Measurements from ENCODE around the gene KYAT1. TPM values are rescaled to one million over a fixed set of nuclear protein-coding genes. Genes with fewer than 3 reads are reported as not detected.
A peak's percentile ranks its signal among the peaks of the same experiment; 100 is the strongest.

The KYAT1 gene
- polyA plus RNA-seq, 2 of the 4 experiments (the other 2 are of a cell fraction): 8.4 to 10.0 TPM

GRCh38 chr9:128910906-128911305 is 29.2 kb upstream of the KYAT1 start:
- peak overlapping the region; percentile 91 to 97 for H3K27ac ChIP-seq
- peak overlapping the region; percentile 79 for H3K4me2 ChIP-seq
- ChIA-PET CTCF (interaction anchor here (0.5 to 3.2 kb wide), 2 partner anchors 15 to 16 kb away, joined by 3 to 21 read pairs; no protein-coding TSS in a partner anchor), POLR2A (no interaction called here)
- peak in 1 of 2 experiments; percentile 15; a peak in 2 of 6 replicates for ATAC-seq
- no peak for DNase-seq (ENCODE audit: low read depth in 1 of 2, low spot score in 1 of 2)
- H3K4me3 ChIP-seq: no peak overlapping the region
- no peak for TF ChIP-seq CHD2 (IDR thresholded peaks at IDR 0.05; ENCODE audit: low read length, partially characterized antibody)
- no peak for TF ChIP-seq BCL3 (IDR thresholded peaks at IDR 0.05)
- no peak for TF ChIP-seq ZFP36 (IDR thresholded peaks at IDR 0.05; ENCODE audit: borderline replicate concordance, partially characterized antibody)
- TF ChIP-seq JUN (IDR thresholded peaks at IDR 0.05): no peak
- TF ChIP-seq HOXA7 (CRISPR knock-in tag; IDR thresholded peaks at IDR 0.05): no peak
- TF ChIP-seq MAFK (IDR thresholded peaks at IDR 0.05; ENCODE audit: partially characterized antibody): no peak
- no peak for TF ChIP-seq CHD4 (IDR thresholded peaks at IDR 0.05; ENCODE audit: borderline replicate concordance)
- TF ChIP-seq ATOH8 (CRISPR knock-in tag; IDR thresholded peaks at IDR 0.05; ENCODE audit: low read depth): no peak
- no peak for TF ChIP-seq E2F6 (IDR thresholded peaks at IDR 0.05; ENCODE audit: borderline replicate concordance, low read depth)
- no peak for TF ChIP-seq RFX5 (IDR thresholded peaks at IDR 0.05)
- TF ChIP-seq PHF8 (IDR thresholded peaks at IDR 0.05; ENCODE audit: borderline replicate concordance, low read depth): no peak
- TF ChIP-seq JUNB (IDR thresholded peaks at IDR 0.05): no peak
- TF ChIP-seq HEYL (CRISPR knock-in tag; IDR thresholded peaks at IDR 0.05): no peak
- TF ChIP-seq TP53 (CRISPR knock-in tag; IDR thresholded peaks at IDR 0.05): no peak
- no peak for TF ChIP-seq HDAC2 (IDR thresholded peaks at IDR 0.05)
- TF ChIP-seq ELK1 (IDR thresholded peaks at IDR 0.05; ENCODE audit: low read depth, low read length): no peak
- TF ChIP-seq KDM5A (IDR thresholded peaks at IDR 0.05): no peak
- TF ChIP-seq EHF (CRISPR knock-in tag; IDR thresholded peaks at IDR 0.05): no peak
- H3K4me1 ChIP-seq: peaks cover 47% of the 10 kb centered on the region
- FAIRE-seq: no peak
- H3K9me3 ChIP-seq: no peaks in the 10 kb centered on the region
- WGBS (ENCODE audit: missing lambda C conversion rate): 66% methylated on average over 6 of the region's 6 CpGs

- H3K9me3 ChIP-seq: no peaks in the 10 kb centered on the region
- DNase-seq (ENCODE audit: low read depth in 1 of 2, low spot score in 1 of 2) (no peak), FAIRE-seq (no peak), ATAC-seq (no peak)
- CTCF ChIA-PET: interaction anchor here (1.4 to 3.2 kb wide), 5 partner anchors 14 to 46 kb away, joined by 5 to 21 read pairs (median 6); partner anchors contain the start of genes KYAT1 and LRRC8A
- H3K4me2 ChIP-seq: no peak overlapping the region
- 97% methylated on average over 4 of the region's 4 CpGs for WGBS (ENCODE audit: missing lambda C conversion rate)
- POLR2A ChIA-PET: no interaction called here
- TF ChIP-seq USF2 (IDR thresholded peaks at IDR 0.05) (no peak), MAZ (IDR thresholded peaks at IDR 0.05; ENCODE audit: borderline replicate concordance, low read depth, low read length) (no peak), TFCP2L1 (CRISPR knock-in tag; IDR thresholded peaks at IDR 0.05) (no peak), ZFP36 (IDR thresholded peaks at IDR 0.05; ENCODE audit: borderline replicate concordance, partially characterized antibody) (no peak), REST (IDR thresholded peaks at IDR 0.05) (no peak), JUNB (IDR thresholded peaks at IDR 0.05) (no peak), FOXS1 (CRISPR knock-in tag; IDR thresholded peaks at IDR 0.05) (no peak)
- H3K4me3 ChIP-seq: no peak overlapping the region
- peaks cover 47% of the 10 kb centered on the region for H3K4me1 ChIP-seq
- peak overlapping the region; percentile 91 to 97; a peak in 4 of 6 replicates for H3K27ac ChIP-seq
Measured at GRCh38 chr9:128909859-128910258, 28.1 kb upstream of the KYAT1 start.
